Measurements from ENCODE around the gene GRIN3A. TPM values are rescaled to one million over a fixed set of nuclear protein-coding genes. Genes with fewer than 3 reads are reported as not detected.

The GRIN3A gene
- total and polyA plus RNA-seq, 4 donors: 0.02 to 0.11 (median 0.07) TPM

GRCh38 chr9:101533334-101534204 is 204.9 kb downstream of the GRIN3A start, which contains the start of gene RNF20:
RNF20 (plus strand) TSS chr9:101533853; CDS start chr9:101535424, 1,571 bp downstream.
- Histone ChIP-seq H3K9ac (ENCODE audit: insufficient read depth in 1 of 2, low read length in 2 of 2) (peak within 1 kb of the TSS; percentile 91 to 97), H3K27ac (ENCODE audit: low read depth in 1 of 2, low read length in 1 of 2) (peak within 1 kb of the TSS; percentile 94 to 99), H3K9me3 (ENCODE audit: control insufficient read depth in 4 of 4, insufficient read depth in 3 of 4, low read length in 3 of 4) (no peaks in the 10 kb centered on the region), H3K36me3 (ENCODE audit: control insufficient read depth in 4 of 4, insufficient read depth in 4 of 4, low read length in 4 of 4) (peaks cover 2 to 23% (median 12%) of the 10 kb centered on the region in 4 donors), H3K27me3 (ENCODE audit: control insufficient read depth in 3 of 3, insufficient read depth in 3 of 3, low read length in 2 of 3) (no peaks in the 10 kb centered on the region), H3K4me3 (peak within 1 kb of the TSS; percentile 93), H3K4me1 (ENCODE audit: control insufficient read depth in 5 of 5, insufficient read depth in 5 of 5, low read length in 5 of 5) (peaks cover 0 to 9% (median 0%) of the 10 kb centered on the region in 5 donors)
- no peak for TF ChIP-seq CTCF (IDR thresholded peaks at IDR 0.05; ENCODE audit: control extremely low read depth, extremely low read depth)
- peak; percentile 98 for ATAC-seq (ENCODE audit: insufficient read depth, low FRiP score)
- peak; percentile 99 to 100 (median 100) for DNase-seq
- 0 to 1% methylated on average over 45 of the region's 45 CpGs for WGBS, 2 donors

- Histone ChIP-seq H3K27ac (ENCODE audit: low read depth in 1 of 2, low read length in 1 of 2) (no peak overlapping the region), H3K27me3 (ENCODE audit: control insufficient read depth in 3 of 3, insufficient read depth in 3 of 3, low read length in 2 of 3) (no peaks in the 10 kb centered on the region), H3K4me3 (no peak overlapping the region), H3K4me1 (ENCODE audit: control insufficient read depth in 5 of 5, insufficient read depth in 5 of 5, low read length in 5 of 5) (peaks cover 0 to 9% (median 0%) of the 10 kb centered on the region in 5 donors), H3K9ac (ENCODE audit: insufficient read depth in 1 of 2, low read length in 2 of 2) (no peak overlapping the region), H3K9me3 (ENCODE audit: control insufficient read depth in 4 of 4, insufficient read depth in 3 of 4, low read length in 3 of 4) (no peaks in the 10 kb centered on the region), H3K36me3 (ENCODE audit: control insufficient read depth in 4 of 4, insufficient read depth in 4 of 4, low read length in 4 of 4) (peaks cover 0 to 4% (median 0%) of the 10 kb centered on the region in 4 donors)
- DNase-seq (peak; percentile 54 to 77 (median 70)), ATAC-seq (ENCODE audit: insufficient read depth, low FRiP score) (peak; percentile 29)
- 18 to 19% methylated on average over 6 of the region's 6 CpGs for WGBS, 2 donors
- peak; percentile 78 for TF ChIP-seq CTCF (IDR thresholded peaks at IDR 0.05; ENCODE audit: control extremely low read depth, extremely low read depth)
Measured at GRCh38 chr9:101530076-101530711, 208.3 kb downstream of the GRIN3A start.

- H3K9ac ChIP-seq (ENCODE audit: insufficient read depth in 1 of 2, low read length in 2 of 2): no peak overlapping the region
- peaks cover 0 to 2% (median 0%) of the 10 kb centered on the region in 5 donors for H3K4me1 ChIP-seq (ENCODE audit: control insufficient read depth in 5 of 5, insufficient read depth in 5 of 5, low read length in 5 of 5)
- DNase-seq: no peak
- H3K9me3 ChIP-seq (ENCODE audit: control insufficient read depth in 4 of 4, insufficient read depth in 3 of 4, low read length in 3 of 4): peaks cover 0 to 4% (median 0%) of the 10 kb centered on the region in 4 donors
- no peaks in the 10 kb centered on the region for H3K36me3 ChIP-seq (ENCODE audit: control insufficient read depth in 4 of 4, insufficient read depth in 4 of 4, low read length in 4 of 4)
- H3K27me3 ChIP-seq (ENCODE audit: control insufficient read depth in 3 of 3, insufficient read depth in 3 of 3, low read length in 2 of 3): peaks cover 0 to 2% (median 0%) of the 10 kb centered on the region in 3 donors
- H3K4me3 ChIP-seq: no peak overlapping the region
- no peak overlapping the region for H3K27ac ChIP-seq (ENCODE audit: low read depth in 1 of 2, low read length in 1 of 2)
- TF ChIP-seq CTCF (IDR thresholded peaks at IDR 0.05; ENCODE audit: control extremely low read depth, extremely low read depth): no peak
- ATAC-seq (ENCODE audit: insufficient read depth, low FRiP score): no peak
Measured at GRCh38 chr9:101528015-101528414, 210.4 kb downstream of the GRIN3A start.

Data from lung (tissue), 12 donors.